C4-2B (cell line): ENCODE measurements around the gene OSBP2.

Experiments
- H3K27ac ChIP-seq: fragments of 450-650 bp; 2 replicates; pipeline ENCODE4 v1.5.1; 2017
- CTCF ChIP-seq: fragments of 450-650 bp; conservative IDR thresholded peaks from 2 replicates; pipeline ENCODE4 v1.5.1; 2017; ENCODE audit warnings: mild to moderate bottlenecking
- ZFX ChIP-seq: fragments of 450-650 bp; IDR thresholded peaks from 2 replicates; pipeline ENCODE4 v1.6.1; 2017

The OSBP2 gene

GRCh38 chr22:30802202-30803166 lies 107.8 kb downstream of the OSBP2 start:
- TF ChIP-seq ZFX (no peak), CTCF (no peak; the same call in 1 of the 2 replicates)
- H3K27ac ChIP-seq, result no peak overlapping the region

GRCh38 chr22:30803679-30804078 lies 109.0 kb downstream of the OSBP2 start:
- no peak for TF ChIP-seq CTCF
- TF ChIP-seq ZFX, result no peak
- H3K27ac ChIP-seq, result no peak overlapping the region

- TF ChIP-seq CTCF, result no peak
- no peak for TF ChIP-seq ZFX
- no peak overlapping the region for H3K27ac ChIP-seq
Observed at GRCh38 chr22:30804626-30805025, 110.0 kb downstream of the OSBP2 start.

- no peak overlapping the region for H3K27ac ChIP-seq
- no peak for TF ChIP-seq ZFX
- TF ChIP-seq CTCF, result no peak
Observed at GRCh38 chr22:30806391-30806861, 111.8 kb downstream of the OSBP2 start.

- no peak overlapping the region for H3K27ac ChIP-seq
- TF ChIP-seq ZFX, result no peak
- TF ChIP-seq CTCF, result no peak
Observed at GRCh38 chr22:30809086-30809485, 114.4 kb downstream of the OSBP2 start.

GRCh38 chr22:30810105-30810504 lies 115.4 kb downstream of the OSBP2 start:
- TF ChIP-seq CTCF (no peak), ZFX (no peak)
- no peak overlapping the region for H3K27ac ChIP-seq

- TF ChIP-seq ZFX, result no peak
- TF ChIP-seq CTCF, result no peak
- H3K27ac ChIP-seq, result no peak overlapping the region
Observed at GRCh38 chr22:30813936-30814335, 119.3 kb downstream of the OSBP2 start.
